IMR-90 (cell line): Measurements from ENCODE around the gene TP63. TPM values are rescaled to one million over a fixed set of nuclear protein-coding genes. Genes with fewer than 3 reads are reported as not detected.

ENCODE experiments used
- ATAC-seq: fragments of 200-7000 bp; cut with Tn5 transposase; 2 replicates; pipeline ENCODE4 v1.9.1; 2020; ENCODE audit warnings: low read depth, mild to moderate bottlenecking, moderate library complexity
- BruUV-seq: library from RNA; stranded (reverse); fragments of 400-500 nt; replicated peaks from 2 replicates; lab custom pipeline; 2021; lab: Mats Ljungman, UMichigan
- CTCF ChIA-PET: fragments of 300-600 bp; formaldehyde crosslinking; extraction: SDS; loops from one replicate; lab custom pipeline; 2021; ENCODE audit warnings: antibody characterized with exemption; lab: Yijun Ruan, JAX
- POLR2A ChIA-PET: fragments of 300-600 bp; sonication (Branson Sonifier 250); formaldehyde crosslinking; loops from one replicate; lab custom pipeline; 2022; ENCODE audit warnings: antibody characterized with exemption; ENCODE audit not compliant: unreplicated experiment; lab: Charles Lee
- DNase-seq: peaks from one replicate; pipeline ENCODE4 v3.0.0; 2013
- H2AFZ ChIP-seq: replicated peaks from 2 replicates; pipeline ENCODE3; 2013; ENCODE audit warnings: low read length, mild to moderate bottlenecking; ENCODE audit not compliant: poor library complexity
- H2AK5ac ChIP-seq: 2 replicates; pipeline ENCODE4 v1.6.1; 2013; ENCODE audit warnings: low read depth, low read length, inconsistent platforms
- H2AK9ac ChIP-seq: replicated peaks from 2 replicates; pipeline ENCODE3; 2013; ENCODE audit warnings: mild to moderate bottlenecking, low read depth, low read length, moderate library complexity; ENCODE audit not compliant: poor library complexity
- H2BK120ac ChIP-seq: 2 replicates; pipeline ENCODE4 v1.6.1; 2013; ENCODE audit warnings: low read depth, low read length, inconsistent platforms
- H2BK15ac ChIP-seq: 3 replicates; pipeline ENCODE4 v1.6.1; 2013; ENCODE audit warnings: low read depth, low read length, inconsistent platforms
- H2BK20ac ChIP-seq: 2 replicates; pipeline ENCODE4 v1.6.1; 2013; ENCODE audit warnings: low read depth, mild to moderate bottlenecking, inconsistent platforms, low read length, moderate library complexity
- H2BK5ac ChIP-seq: 2 replicates; pipeline ENCODE4 v1.6.1; 2013; ENCODE audit warnings: mild to moderate bottlenecking, low read depth, low read length, inconsistent platforms; ENCODE audit not compliant: poor library complexity, severe bottlenecking
- H3K14ac ChIP-seq: replicated peaks from 2 replicates; pipeline ENCODE4 v1.6.1; 2013; ENCODE audit warnings: low read depth, low read length, inconsistent platforms
- H3K18ac ChIP-seq: 2 replicates; pipeline ENCODE4 v1.6.1; 2013; ENCODE audit warnings: low read depth, low read length, control low read depth
- H3K23ac ChIP-seq: 2 replicates; pipeline ENCODE4 v1.6.1; 2013; ENCODE audit warnings: low read depth, low read length, inconsistent platforms
- H3K27ac ChIP-seq: 2 replicates; pipeline ENCODE4 v1.5.1; 2013; ENCODE audit warnings: mild to moderate bottlenecking, control low read depth, low read length; ENCODE audit not compliant: insufficient read depth
- H3K27me3 ChIP-seq: 2 replicates; pipeline ENCODE4 v1.6.1; 2013; ENCODE audit warnings: low read length; ENCODE audit not compliant: control insufficient read depth, insufficient read depth
- H3K36me3 ChIP-seq: 2 replicates; pipeline ENCODE4 v1.6.1; 2013; ENCODE audit warnings: low read length, mixed read lengths; ENCODE audit not compliant: control insufficient read depth, insufficient read depth
- H3K4ac ChIP-seq: 2 replicates; pipeline ENCODE4 v1.6.1; 2013; ENCODE audit warnings: low read depth, low read length, inconsistent platforms
- H3K4me1 ChIP-seq: 2 replicates; pipeline ENCODE4 v1.6.1; 2013; ENCODE audit warnings: low read length, mixed read lengths; ENCODE audit not compliant: control insufficient read depth, insufficient read depth
- H3K4me2 ChIP-seq: 2 replicates; pipeline ENCODE4 v1.6.1; 2013; ENCODE audit warnings: low read depth, mild to moderate bottlenecking, control low read depth, low read length, moderate library complexity
- H3K4me3 ChIP-seq: 2 replicates; pipeline ENCODE4 v1.5.1; 2013; ENCODE audit warnings: low read depth, mild to moderate bottlenecking, control low read depth, low read length, moderate library complexity; ENCODE audit not compliant: insufficient read depth
- H3K56ac ChIP-seq: 2 replicates; pipeline ENCODE4 v1.6.1; 2013; ENCODE audit warnings: low read length, inconsistent platforms; ENCODE audit not compliant: insufficient read depth; ENCODE audit errors: extremely low read depth
- H3K79me1 ChIP-seq, 2 experiments: 2 replicates each; pipeline ENCODE4 v1.6.1; 2013; ENCODE audit warnings: low read length in 2 of 2, inconsistent platforms in 1 of 2, low read depth in 1 of 2
- H3K9ac ChIP-seq: 2 replicates; pipeline ENCODE4 v1.6.1; 2013; ENCODE audit warnings: low read depth, low read length, control low read depth
- H3K9me1 ChIP-seq: 2 replicates; pipeline ENCODE4 v1.6.1; 2013; ENCODE audit warnings: low read length, inconsistent platforms; ENCODE audit not compliant: insufficient read depth
- H3K9me3 ChIP-seq: 2 replicates; pipeline ENCODE4 v1.6.1; 2013; ENCODE audit warnings: low read length; ENCODE audit not compliant: control insufficient read depth, insufficient read depth
- H4K20me1 ChIP-seq: 2 replicates; pipeline ENCODE4 v1.6.1; 2013; ENCODE audit warnings: low read length, inconsistent platforms; ENCODE audit not compliant: insufficient read depth
- H4K5ac ChIP-seq: 2 replicates; pipeline ENCODE4 v1.6.1; 2013; ENCODE audit warnings: mild to moderate bottlenecking, low read depth, low read length, control low read depth
- H4K8ac ChIP-seq, 2 experiments: 2 replicates each; pipeline ENCODE4 v1.6.1; 2013; ENCODE audit warnings: low read depth in 2 of 2, low read length in 2 of 2, control low read depth in 1 of 2, inconsistent platforms in 1 of 2
- H4K91ac ChIP-seq: 2 replicates; pipeline ENCODE4 v1.6.1; 2013; ENCODE audit warnings: low read depth, low read length, inconsistent platforms; ENCODE audit not compliant: insufficient read depth
- BHLHE40 ChIP-seq: fragments of 150-350 bp; IDR thresholded peaks from 2 replicates; pipeline ENCODE4 v1.6.1; 2016; ENCODE audit warnings: mild to moderate bottlenecking, low read depth, low read length
- CEBPB ChIP-seq: IDR thresholded peaks from 2 replicates; pipeline ENCODE4 v1.6.1; 2012; ENCODE audit warnings: low read depth, low read length, improper control_type of control experiment
- CHD1 ChIP-seq: IDR thresholded peaks from 2 replicates; pipeline ENCODE4 v1.6.1; 2012; ENCODE audit warnings: low read depth, low read length, improper control_type of control experiment
- FOS ChIP-seq: fragments of 150-350 bp; IDR thresholded peaks from 2 replicates; pipeline ENCODE4 v1.6.1; 2016; ENCODE audit warnings: low read depth, low read length
- MAZ ChIP-seq: IDR thresholded peaks from 2 replicates; pipeline ENCODE4 v1.6.1; 2012; ENCODE audit warnings: low read depth, mild to moderate bottlenecking, low read length, improper control_type of control experiment, moderate library complexity, borderline replicate concordance
- MXI1 ChIP-seq: IDR thresholded peaks from 2 replicates; pipeline ENCODE4 v1.6.1; 2012; ENCODE audit warnings: low read depth, mild to moderate bottlenecking, low read length, moderate library complexity, borderline replicate concordance
- NFE2L2 ChIP-seq: fragments of 150-350 bp; IDR thresholded peaks from 2 replicates; pipeline ENCODE4 v1.6.1; 2016; ENCODE audit warnings: low read depth, mild to moderate bottlenecking, low read length
- POLR2A ChIP-seq: IDR thresholded peaks from 2 replicates; pipeline ENCODE4 v1.6.1; 2012; ENCODE audit warnings: mild to moderate bottlenecking, low read depth, low read length
- RAD21 ChIP-seq: IDR thresholded peaks from 2 replicates; pipeline ENCODE4 v1.6.1; 2012; ENCODE audit warnings: low read length, improper control_type of control experiment
- RFX5 ChIP-seq: IDR thresholded peaks from 2 replicates; pipeline ENCODE4 v1.8.0; 2012; ENCODE audit warnings: low read depth, mild to moderate bottlenecking, low read length, moderate library complexity
- SMC3 ChIP-seq: fragments of 150-350 bp; IDR thresholded peaks from 2 replicates; pipeline ENCODE4 v1.6.1; 2016; ENCODE audit warnings: low read depth, mild to moderate bottlenecking, antibody characterized with exemption, low read length, moderate library complexity
- WGBS, 2 experiments: methylation state at CpG; one replicate each; pipeline versions ENCODE4 v1.1.5 to v1.1.7; 2013; ENCODE audit warnings: missing lambda C conversion rate in 2 of 2; ENCODE audit not compliant: insufficient read length in 1 of 2; ENCODE audit errors: extremely low coverage in 2 of 2; 5-methylcytosine and 5-hydroxymethylcytosine counted together
- dilution Hi-C: fragments of 300-500 bp; cut with HindIII; formaldehyde crosslinking; loops from one replicate; pipeline ENCODE4 v1.14.3; 2018; ENCODE audit warnings: low sequenced_read_pairs; ENCODE audit not compliant: unreplicated experiment
- in situ Hi-C: fragments of 300-500 bp; cut with MboI; formaldehyde crosslinking; loops from 3 replicates; pipeline ENCODE4 v1.14.3; 2019; ENCODE audit warnings: low sequenced_read_pairs, inconsistent platforms, mixed read lengths
- intact Hi-C: fragments of 100-400 bp; cut with micrococcal nuclease; formaldehyde crosslinking; loops from 2 replicates; pipeline ENCODE4 v1.10.0; 2022
- polyA plus RNA-seq, 3 experiments: library from polyadenylated mRNA; depleted of rRNA; stranded (reverse); fragments of >200 nt; gene quantifications; 2 replicates each; pipeline ENCODE4 v1.2.3, GENCODE V29; 2012; ENCODE audit warnings: low replicate concordance in 1 of 3
- total RNA-seq: library from RNA; depleted of rRNA; stranded (reverse); fragments of >200 nt; gene quantifications from 2 replicates; pipeline ENCODE4 v1.2.3, GENCODE V29; 2012
- TF ChIP-seq, protein P1 (sequence below): fragments of 150-350 bp; IDR thresholded peaks from 2 replicates; pipeline ENCODE4 v1.6.1; 2016; ENCODE audit warnings: low read depth, mild to moderate bottlenecking, low read length, moderate library complexity, borderline replicate concordance
- TF ChIP-seq, protein P2 (sequence below): fragments of 150-350 bp; IDR thresholded peaks from 2 replicates; pipeline ENCODE4 v1.6.1; 2017; ENCODE audit warnings: mild to moderate bottlenecking, antibody characterized with exemption, low read length, low read depth

The TP63 gene
- total and polyA plus RNA-seq, 2 of the 4 experiments (the other 2 are of a cell fraction), result not detected

DNA sequence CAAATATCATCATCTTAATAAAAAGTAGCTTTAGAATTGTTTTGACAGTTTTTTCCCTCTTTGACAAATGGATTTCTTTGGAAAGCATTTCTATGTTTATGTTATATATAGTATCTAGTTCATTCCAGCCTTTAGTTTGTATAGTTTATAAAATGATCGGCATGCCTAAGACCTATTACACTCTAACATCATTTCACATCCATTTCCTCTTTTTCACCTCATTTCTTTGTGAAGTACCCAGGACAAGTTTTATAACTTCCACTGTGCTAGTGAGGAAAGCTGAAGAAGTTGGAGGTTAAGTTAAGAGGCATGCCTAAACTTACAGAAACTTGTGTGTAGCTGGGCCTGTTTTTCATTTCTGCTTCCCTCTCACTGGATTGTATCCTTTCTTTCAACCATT is 178.4 kb downstream of the TP63 start (continued):
- no peak for TF ChIP-seq MXI1
- TF ChIP-seq CEBPB, result no peak
- no peak for TF ChIP-seq POLR2A
- TF ChIP-seq, protein P1, sequence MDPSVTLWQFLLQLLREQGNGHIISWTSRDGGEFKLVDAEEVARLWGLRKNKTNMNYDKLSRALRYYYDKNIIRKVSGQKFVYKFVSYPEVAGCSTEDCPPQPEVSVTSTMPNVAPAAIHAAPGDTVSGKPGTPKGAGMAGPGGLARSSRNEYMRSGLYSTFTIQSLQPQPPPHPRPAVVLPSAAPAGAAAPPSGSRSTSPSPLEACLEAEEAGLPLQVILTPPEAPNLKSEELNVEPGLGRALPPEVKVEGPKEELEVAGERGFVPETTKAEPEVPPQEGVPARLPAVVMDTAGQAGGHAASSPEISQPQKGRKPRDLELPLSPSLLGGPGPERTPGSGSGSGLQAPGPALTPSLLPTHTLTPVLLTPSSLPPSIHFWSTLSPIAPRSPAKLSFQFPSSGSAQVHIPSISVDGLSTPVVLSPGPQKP, result no peak
- no peak for TF ChIP-seq MAZ

DNA sequence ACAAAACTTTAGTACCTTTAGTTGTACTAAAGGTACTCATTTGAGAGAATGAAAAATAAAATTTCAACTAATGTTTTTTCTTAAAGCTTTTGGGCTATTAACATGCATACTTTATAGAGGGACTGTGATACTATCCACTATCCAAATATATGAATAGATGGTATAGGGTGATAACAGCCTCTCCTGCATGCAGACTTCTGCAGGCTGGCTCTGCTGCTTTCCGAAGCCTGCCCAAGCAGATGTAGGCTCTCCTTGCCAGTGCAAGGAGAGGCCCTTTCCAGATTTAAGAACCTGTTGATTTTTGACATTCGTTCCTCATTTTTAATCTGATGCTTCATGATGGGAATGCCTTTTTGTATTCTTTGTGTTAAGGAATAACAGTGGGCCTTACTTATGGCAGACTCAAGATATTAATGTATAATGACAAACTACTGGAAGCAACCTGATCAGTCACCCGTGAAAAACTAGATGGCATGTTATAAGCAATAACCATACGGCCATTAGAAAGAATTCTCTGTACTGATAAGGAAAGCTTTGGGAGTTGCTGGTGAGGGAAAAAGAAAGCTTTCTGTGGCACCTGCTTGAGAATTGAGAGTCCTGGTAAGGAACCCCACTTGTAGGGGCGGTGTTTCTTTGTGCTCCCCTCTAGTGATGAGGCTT is 181.7 kb downstream of the TP63 start:
- ATAC-seq (no peak), DNase-seq (no peak)
- Histone ChIP-seq H2AK5ac (no peak overlapping the region), H2AFZ (no peak overlapping the region), H4K8ac (no peak overlapping the region), H3K14ac (no peak overlapping the region), H3K4me3 (no peak overlapping the region), H3K36me3 (no peaks in the 10 kb centered on the region), H3K4me1 (peaks cover 2% of the 10 kb centered on the region; the same call in 1 of the 2 replicates), H2BK20ac (no peak overlapping the region), H3K79me1 (no peaks in the 10 kb centered on the region), H4K91ac (no peak overlapping the region), H3K9me3 (no peaks in the 10 kb centered on the region), H2AK9ac (no peak overlapping the region), H4K5ac (no peak overlapping the region), H3K4ac (no peak overlapping the region), H2BK5ac (no peak overlapping the region), H3K23ac (no peak overlapping the region), H3K18ac (no peak overlapping the region), H2BK15ac (no peak overlapping the region), H2BK120ac (no peak overlapping the region), H3K4me2 (no peak overlapping the region), H3K9ac (no peak overlapping the region), H3K9me1 (no peaks in the 10 kb centered on the region), H3K27ac (no peak overlapping the region), H3K56ac (no peak overlapping the region), H3K27me3 (peaks cover 2% of the 10 kb centered on the region; the same call in 1 of the 2 replicates), H4K20me1 (no peaks in the 10 kb centered on the region)
- CTCF ChIA-PET, result interaction anchor here (0.5 kb wide), 1 partner anchor 148 kb away, joined by 3 read pairs; no protein-coding TSS in a partner anchor
- intact Hi-C loops (no loop called here), in situ Hi-C loops (no loop called here), dilution Hi-C loops (no loop called here)
- 100% methylated on average over 2 of the region's 5 CpGs; no CpG with 5 or more reads in 1 of the 2 experiments for WGBS, 2 experiments
- POLR2A ChIA-PET, result no interaction called here
- BruUV-seq, result no TSS peak
- TF ChIP-seq, protein P2, sequence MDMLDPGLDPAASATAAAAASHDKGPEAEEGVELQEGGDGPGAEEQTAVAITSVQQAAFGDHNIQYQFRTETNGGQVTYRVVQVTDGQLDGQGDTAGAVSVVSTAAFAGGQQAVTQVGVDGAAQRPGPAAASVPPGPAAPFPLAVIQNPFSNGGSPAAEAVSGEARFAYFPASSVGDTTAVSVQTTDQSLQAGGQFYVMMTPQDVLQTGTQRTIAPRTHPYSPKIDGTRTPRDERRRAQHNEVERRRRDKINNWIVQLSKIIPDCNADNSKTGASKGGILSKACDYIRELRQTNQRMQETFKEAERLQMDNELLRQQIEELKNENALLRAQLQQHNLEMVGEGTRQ, result no peak
- TF ChIP-seq CHD1 (no peak), SMC3 (no peak), RFX5 (no peak), FOS (no peak), POLR2A (no peak), NFE2L2 (no peak), MXI1 (no peak), BHLHE40 (no peak), CEBPB (no peak), MAZ (no peak), RAD21 (no peak)
- TF ChIP-seq, protein P1, result no peak
